ENCODE measurements around the gene ASCL2. TPM values are rescaled to one million over a fixed set of nuclear protein-coding genes. Genes with fewer than 3 reads are reported as not detected.

Gene ASCL2
- total RNA-seq, 2 experiments from 2014 or later: 2.7 to 3.4 TPM

DNA sequence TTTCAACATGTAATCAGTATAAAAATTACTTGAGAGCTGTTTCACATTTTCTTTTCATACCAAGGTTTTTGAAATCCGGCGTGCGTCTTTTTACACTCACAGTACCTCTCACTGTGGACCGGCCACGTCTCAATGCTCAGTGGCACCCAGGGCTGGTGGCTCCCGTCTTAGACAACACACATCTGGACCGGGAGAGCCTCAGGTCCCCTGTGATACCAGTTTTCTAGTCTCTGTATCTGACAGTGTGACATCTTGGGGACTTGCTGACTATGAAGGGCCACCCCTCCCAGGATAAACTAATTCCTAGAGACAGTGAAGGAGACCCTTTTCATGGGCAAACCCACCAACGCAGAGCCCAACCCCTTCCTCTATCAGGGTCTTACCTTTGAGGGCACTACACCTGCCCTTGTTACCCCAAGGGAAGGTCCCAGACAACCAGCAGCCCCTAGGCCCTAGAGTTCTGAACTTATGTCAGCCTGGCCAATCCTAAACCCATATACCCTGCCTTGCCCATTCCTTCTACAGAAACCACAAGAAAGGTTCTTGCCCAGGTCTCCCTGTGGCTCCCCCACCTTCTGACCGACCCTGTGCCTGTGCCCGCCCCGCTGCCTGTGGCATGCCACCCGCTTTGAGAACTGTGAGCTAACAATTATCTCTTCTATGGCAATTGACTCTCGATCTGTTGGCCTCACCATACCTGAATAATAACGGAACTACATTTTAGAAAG, 6.1 kb upstream of the ASCL2 start:
- peaks cover 10% of the 10 kb centered on the region for H3K27me3 Mint-ChIP-seq
- ATAC-seq (no peak), DNase-seq (no peak)
- POLR2A ChIA-PET: no interaction called here
- H3K9me3 Mint-ChIP-seq: peaks cover 10% of the 10 kb centered on the region
- peaks cover 3% of the 10 kb centered on the region for H3K4me1 Mint-ChIP-seq (ENCODE audit: low read depth)
- TF ChIP-seq, protein P1, sequence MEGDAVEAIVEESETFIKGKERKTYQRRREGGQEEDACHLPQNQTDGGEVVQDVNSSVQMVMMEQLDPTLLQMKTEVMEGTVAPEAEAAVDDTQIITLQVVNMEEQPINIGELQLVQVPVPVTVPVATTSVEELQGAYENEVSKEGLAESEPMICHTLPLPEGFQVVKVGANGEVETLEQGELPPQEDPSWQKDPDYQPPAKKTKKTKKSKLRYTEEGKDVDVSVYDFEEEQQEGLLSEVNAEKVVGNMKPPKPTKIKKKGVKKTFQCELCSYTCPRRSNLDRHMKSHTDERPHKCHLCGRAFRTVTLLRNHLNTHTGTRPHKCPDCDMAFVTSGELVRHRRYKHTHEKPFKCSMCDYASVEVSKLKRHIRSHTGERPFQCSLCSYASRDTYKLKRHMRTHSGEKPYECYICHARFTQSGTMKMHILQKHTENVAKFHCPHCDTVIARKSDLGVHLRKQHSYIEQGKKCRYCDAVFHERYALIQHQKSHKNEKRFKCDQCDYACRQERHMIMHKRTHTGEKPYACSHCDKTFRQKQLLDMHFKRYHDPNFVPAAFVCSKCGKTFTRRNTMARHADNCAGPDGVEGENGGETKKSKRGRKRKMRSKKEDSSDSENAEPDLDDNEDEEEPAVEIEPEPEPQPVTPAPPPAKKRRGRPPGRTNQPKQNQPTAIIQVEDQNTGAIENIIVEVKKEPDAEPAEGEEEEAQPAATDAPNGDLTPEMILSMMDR (IDR thresholded peaks at IDR 0.05): no peak
- CTCF ChIA-PET: interaction anchor here (1.0 to 2.5 kb wide), 2 partner anchors 23 to 82 kb away, joined by 4 to 7 read pairs; no protein-coding TSS in a partner anchor
- no peak overlapping the region for H3K27ac Mint-ChIP-seq
- intact Hi-C loops (cut with micrococcal nuclease): no loop called here
- no peak overlapping the region for H3K4me3 Mint-ChIP-seq
- H3K36me3 Mint-ChIP-seq (ENCODE audit: low read depth): peaks cover 3% of the 10 kb centered on the region

DNA sequence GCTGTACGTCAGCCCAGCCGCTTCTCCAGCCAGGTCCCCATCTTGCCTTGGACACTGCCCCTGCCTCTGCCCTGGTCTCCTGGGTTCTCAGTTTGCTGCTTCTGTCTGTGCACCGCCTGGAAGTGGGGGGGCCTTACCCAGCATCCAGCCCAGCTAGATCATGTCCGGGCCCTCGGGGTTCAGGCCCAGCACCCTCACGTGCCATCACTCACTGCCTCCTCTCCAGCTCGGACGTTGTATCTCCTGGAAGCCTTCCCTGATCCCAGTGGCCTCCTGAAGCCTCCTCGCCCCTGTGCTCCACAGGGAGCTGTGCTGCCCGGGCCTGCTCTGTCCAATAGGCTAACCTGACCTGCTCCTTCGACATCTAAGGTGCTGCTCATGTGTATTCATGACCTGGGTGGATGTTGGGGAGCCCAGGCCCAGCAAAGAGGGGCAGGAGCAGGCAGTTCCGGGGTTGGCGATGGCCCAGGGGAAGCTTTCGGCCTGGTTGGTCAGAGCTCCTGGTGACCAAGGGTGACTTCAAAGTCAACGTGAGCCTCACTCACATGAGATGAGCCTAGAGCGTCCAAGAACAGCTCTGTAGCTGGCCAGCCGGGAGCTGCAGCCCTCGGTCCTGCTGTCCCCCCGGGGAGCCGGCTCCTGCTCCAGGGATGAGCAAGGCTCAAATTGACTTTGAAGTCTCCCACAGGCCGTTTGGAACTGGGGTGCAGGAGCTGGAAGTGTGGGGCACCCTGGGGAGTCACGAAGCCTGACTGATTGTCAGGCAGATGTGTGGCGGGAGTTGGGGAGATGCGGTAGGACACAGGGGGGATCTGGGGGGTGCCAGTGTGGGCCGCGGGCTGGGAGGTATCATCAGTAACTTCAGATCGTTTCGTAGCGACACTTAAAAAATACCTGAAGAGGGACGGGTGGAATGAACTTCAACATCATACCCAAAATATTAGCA, 5.2 kb upstream of the ASCL2 start:
- ChIA-PET CTCF (interaction anchor here (1.3 to 2.5 kb wide), 2 partner anchors 24 to 81 kb away, joined by 3 to 7 read pairs; no protein-coding TSS in a partner anchor), POLR2A (no interaction called here)
- H3K9me3 Mint-ChIP-seq: peaks cover 9% of the 10 kb centered on the region
- DNase-seq (no peak), ATAC-seq (no peak)
- no peak overlapping the region for H3K27ac Mint-ChIP-seq
- TF ChIP-seq, protein P1 (IDR thresholded peaks at IDR 0.05): no peak
- H3K27me3 Mint-ChIP-seq: peaks cover 13% of the 10 kb centered on the region
- intact Hi-C loops (cut with micrococcal nuclease): no loop called here
- H3K4me1 Mint-ChIP-seq (ENCODE audit: low read depth): peaks cover 4% of the 10 kb centered on the region
- no peak overlapping the region for H3K4me3 Mint-ChIP-seq
- H3K36me3 Mint-ChIP-seq (ENCODE audit: low read depth): peaks cover 3% of the 10 kb centered on the region

DNA sequence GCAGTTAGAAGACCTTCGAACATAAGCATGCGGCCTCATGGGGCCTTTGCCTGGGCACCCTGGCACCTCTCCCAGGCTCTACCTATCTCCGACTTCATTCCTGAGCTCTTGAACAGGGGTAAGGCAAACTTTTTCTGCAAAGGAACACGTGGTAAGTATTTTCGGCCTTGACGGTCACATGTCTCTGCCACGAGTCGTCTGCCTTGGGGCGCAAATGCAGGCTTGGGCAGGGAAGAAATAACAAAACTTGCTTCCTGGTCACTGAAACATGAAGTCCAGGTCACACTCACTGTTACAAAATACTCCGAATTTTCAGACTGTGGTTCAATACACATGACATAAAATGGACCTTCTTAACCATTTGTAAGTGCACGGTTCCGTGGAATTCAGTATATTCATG, 3.4 kb upstream of the ASCL2 start:
- Mint-ChIP-seq H3K4me3 (no peak overlapping the region), H3K4me1 (ENCODE audit: low read depth) (peaks cover 7% of the 10 kb centered on the region), H3K27ac (no peak overlapping the region), H3K27me3 (peaks cover 15% of the 10 kb centered on the region), H3K9me3 (no peaks in the 10 kb centered on the region), H3K36me3 (ENCODE audit: low read depth) (no peaks in the 10 kb centered on the region)
- ChIA-PET POLR2A (no interaction called here), CTCF (interaction anchor here (0.6 kb wide), 1 partner anchor 739 kb away, joined by 3 read pairs; no protein-coding TSS in a partner anchor)
- no peak for DNase-seq
- intact Hi-C loops (cut with micrococcal nuclease): no loop called here
- ATAC-seq: no peak
- TF ChIP-seq, protein P1 (IDR thresholded peaks at IDR 0.05): no peak

DNA sequence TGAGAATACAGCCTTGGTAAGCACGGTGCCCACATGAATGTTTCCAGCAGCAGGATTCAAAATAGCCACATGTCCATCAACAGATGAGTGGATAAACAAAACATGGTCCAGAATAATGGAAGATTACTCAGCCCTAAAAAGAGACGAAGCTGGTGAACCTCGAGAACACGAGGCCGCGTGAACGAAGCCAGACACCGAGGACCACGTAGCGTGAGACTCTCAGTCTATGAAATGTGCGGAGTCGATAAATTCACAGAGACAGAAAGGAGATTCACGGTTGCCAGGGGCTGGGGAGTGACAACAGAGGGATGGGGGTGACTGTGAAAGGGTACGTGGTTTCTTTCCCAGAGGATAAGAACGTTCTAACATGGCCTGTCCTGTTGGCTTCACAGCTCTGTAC, 2.9 kb upstream of the ASCL2 start:
- H3K36me3 Mint-ChIP-seq (ENCODE audit: low read depth): no peaks in the 10 kb centered on the region
- CTCF ChIA-PET: interaction anchor here (0.6 kb wide), 1 partner anchor 739 kb away, joined by 3 read pairs; no protein-coding TSS in a partner anchor
- peaks cover 18% of the 10 kb centered on the region for H3K27me3 Mint-ChIP-seq
- peaks cover 10% of the 10 kb centered on the region for H3K4me1 Mint-ChIP-seq (ENCODE audit: low read depth)
- H3K9me3 Mint-ChIP-seq: no peaks in the 10 kb centered on the region
- no peak overlapping the region for H3K27ac Mint-ChIP-seq
- no peak for DNase-seq
- no peak for ATAC-seq
- TF ChIP-seq, protein P1 (IDR thresholded peaks at IDR 0.05): no peak
- POLR2A ChIA-PET: interaction anchor here (0.6 kb wide), 1 partner anchor 134 kb away, joined by 4 read pairs; no protein-coding TSS in a partner anchor
- intact Hi-C loops (cut with micrococcal nuclease): no loop called here
- no peak overlapping the region for H3K4me3 Mint-ChIP-seq

All from activated CD8-positive, alpha-beta T cell treated with anti-CD3 and anti-CD28 coated beads for 36 hours (primary cell).